ENCODE measurements around the gene KRT77.
"Not testable (repeated sequence)": the region's sequence is repeated elsewhere in the genome, so short reads cannot be mapped to it uniquely, and the experiment has no call there.

Gene KRT77

DNA sequence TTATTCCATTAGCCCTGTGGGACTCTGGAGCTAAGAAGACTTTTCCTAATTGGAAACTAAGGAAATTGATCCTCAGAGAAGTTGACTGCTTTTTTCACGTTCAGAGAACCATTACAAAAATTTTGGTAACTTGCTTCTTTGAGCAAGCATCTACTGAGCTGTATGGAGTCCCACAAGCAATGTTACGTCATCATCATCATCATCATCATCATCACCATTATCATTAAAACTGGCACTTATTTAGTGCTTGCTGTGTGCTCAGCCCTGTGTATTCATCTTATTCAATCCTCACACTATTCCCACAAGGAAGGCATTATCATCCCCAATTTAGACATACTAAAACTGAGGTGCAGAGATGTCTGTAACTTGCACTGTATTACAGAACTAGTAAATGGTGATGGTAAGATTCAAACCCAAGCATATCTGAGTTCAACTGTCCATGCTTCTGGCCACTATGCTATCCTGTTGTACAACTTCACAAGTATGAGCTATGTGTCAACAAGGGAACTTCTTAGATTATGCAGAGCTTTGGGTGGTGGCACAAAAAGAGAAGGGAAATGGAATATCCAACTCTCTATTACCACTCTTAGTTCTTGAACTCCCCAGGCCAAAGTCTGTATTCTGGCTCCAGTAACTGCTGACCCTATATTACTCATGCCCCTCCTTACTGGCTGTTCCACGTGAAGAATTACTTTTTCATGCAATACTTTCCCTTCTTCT is 29.5 kb downstream of the KRT77 start:
- no peak for DNase-seq

GRCh38 chr12:52673217-52673616 is 30.1 kb downstream of the KRT77 start:
- no peak for DNase-seq

GRCh38 chr12:52672321-52672933 is 30.9 kb downstream of the KRT77 start:
- no peak for DNase-seq

DNA sequence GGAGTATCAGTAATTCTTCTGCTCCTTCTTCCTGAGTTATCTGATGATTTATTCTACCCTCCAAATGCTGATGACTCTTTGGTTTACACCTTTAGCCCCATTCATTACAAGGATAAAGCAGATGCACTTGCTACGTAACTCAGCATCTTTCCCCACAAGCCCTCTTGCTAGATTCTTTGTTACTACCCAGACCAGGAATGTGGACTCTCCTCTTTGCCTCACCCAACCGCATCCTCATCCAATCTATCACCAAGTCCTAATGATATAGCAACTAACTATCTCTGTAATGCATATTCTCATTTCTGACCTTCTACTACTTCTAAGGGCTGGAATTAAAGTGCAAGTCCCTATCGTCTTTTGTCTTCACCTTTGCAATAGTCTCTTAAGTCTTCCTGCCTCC is 32.4 kb downstream of the KRT77 start:
- DNase-seq: no peak

GRCh38 chr12:52670506-52670905 is 32.8 kb downstream of the KRT77 start:
- DNase-seq: no peak

DNA sequence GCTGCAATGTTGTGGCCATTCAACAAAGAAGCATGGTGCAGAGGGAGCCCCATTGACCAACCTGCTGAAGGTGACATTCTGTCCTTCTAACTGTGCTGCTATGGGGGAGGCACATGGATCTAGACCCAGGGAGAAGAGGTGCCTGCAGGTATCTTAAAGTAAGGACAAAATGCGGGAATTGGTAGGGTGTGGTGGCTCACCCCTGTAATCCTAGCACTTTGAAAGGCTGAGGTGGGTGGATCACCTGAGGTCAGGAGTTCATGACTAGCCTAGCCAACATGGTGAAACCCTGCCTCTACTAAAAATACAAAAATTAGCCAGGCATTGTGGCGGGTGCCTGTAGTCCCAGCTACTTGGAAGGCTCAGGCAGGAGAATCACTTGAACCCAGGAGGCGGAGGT is 33.4 kb downstream of the KRT77 start:
- not testable (repeated sequence) for DNase-seq

DNA sequence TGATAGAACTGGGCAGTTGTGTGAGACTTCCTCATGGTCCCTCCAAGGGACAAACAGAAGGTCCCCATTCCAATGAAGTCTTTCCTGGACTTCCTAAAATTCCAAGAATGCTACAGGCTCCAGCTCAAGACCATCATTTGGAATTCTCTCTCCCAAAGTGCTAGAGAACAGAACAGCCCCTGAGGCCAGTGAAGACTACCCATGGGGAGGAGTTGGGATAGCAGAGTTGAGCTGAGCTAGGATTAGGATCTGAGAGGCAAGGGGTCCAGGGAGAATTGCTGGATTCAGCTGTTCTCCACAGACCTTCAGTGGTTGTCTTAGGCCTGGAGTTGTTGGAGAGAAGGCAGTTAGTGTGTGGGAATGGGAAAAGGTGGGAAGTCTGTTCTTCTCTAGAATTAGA is 33.9 kb downstream of the KRT77 start:
- DNase-seq: no peak

GRCh38 chr12:52667931-52668330 is 35.4 kb downstream of the KRT77 start:
- no peak for DNase-seq

- no peak for DNase-seq
Measured at GRCh38 chr12:52667509-52667908, 35.8 kb downstream of the KRT77 start.

DNA sequence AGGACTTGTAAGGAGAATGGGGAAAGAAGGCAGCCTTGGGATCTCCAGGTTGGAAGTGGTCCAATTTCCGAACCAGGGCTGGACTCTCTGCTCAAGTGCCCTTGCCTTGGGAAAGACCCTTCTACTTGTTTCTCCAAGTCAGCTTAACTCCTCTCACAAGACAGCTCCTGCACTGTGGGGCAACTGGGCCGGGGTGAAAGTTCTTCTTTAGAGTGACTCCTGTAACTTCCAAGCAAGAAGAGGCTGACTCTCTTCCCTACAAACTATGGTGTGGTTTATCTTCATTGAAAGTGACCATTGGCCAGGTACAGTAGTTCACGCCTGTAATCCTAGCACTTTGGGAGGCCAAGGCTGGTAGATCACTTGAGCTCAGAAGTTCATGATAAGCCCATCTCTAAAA is 36.9 kb downstream of the KRT77 start:
- DNase-seq: no peak

GRCh38 chr12:52663420-52663819 is 39.9 kb downstream of the KRT77 start:
- no peak for DNase-seq

DNA sequence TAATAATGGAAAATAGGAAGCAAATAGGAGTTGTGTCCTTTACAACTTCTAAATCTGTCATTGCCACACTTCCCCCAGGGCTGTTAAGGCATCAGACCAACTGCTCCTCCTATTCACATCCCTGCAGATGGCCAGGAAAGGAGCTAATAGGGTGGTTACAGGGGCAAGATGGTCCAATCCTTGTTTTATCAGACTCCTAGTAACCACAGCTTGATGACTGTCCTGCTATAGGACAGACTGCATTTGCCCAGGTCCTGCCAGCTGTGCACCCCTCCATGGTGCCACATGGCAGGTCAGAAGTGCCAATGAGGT is 40.5 kb downstream of the KRT77 start:
- no peak for DNase-seq

DNA sequence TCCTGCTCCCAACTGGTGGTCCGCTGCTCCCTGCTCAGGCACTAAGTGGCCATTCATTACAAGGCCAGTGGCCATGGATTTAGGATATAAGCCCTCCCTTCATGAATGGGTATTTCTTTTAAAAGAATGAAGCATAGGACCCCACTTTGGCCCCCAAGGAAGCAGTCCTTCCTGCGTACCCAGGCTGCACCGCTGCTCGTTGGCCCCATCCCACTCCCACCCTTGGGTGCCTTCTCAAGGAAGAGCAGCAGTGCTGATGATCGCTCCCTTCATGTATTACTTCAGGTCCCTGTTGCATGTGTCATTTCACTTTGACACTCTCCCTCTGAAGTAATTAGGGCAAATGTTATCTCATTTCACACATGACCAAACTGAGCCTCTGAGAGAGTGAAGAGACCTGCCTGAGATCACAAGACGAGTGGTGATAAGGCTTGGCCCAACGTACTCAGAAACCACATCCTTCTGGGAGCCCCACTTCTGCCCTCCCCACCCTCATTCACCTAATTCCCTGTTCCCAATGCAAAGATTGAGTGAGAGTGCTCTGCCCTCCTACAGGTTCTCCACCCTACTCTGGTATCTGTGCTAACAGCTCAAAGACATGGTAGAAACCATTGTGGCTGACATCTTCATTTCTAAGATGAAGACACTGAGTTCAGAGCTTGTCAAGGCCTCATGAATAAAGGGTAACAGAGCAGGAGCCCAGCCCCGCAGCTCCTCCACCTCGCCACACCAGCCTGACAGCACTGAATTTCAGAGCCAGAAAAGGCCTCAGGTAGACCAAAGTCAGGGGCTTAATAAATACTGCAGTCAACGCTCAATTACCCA is 41.0 kb downstream of the KRT77 start:
- no peak for DNase-seq

GRCh38 chr12:52661668-52662067 is 41.7 kb downstream of the KRT77 start:
- no peak for DNase-seq

GRCh38 chr12:52660934-52661499 is 42.3 kb downstream of the KRT77 start:
- DNase-seq: no peak

- no peak for DNase-seq
Measured at GRCh38 chr12:52659951-52660350, 43.4 kb downstream of the KRT77 start.

- DNase-seq: peak; percentile 9
Measured at GRCh38 chr12:52659395-52659794, 43.9 kb downstream of the KRT77 start.

DNA sequence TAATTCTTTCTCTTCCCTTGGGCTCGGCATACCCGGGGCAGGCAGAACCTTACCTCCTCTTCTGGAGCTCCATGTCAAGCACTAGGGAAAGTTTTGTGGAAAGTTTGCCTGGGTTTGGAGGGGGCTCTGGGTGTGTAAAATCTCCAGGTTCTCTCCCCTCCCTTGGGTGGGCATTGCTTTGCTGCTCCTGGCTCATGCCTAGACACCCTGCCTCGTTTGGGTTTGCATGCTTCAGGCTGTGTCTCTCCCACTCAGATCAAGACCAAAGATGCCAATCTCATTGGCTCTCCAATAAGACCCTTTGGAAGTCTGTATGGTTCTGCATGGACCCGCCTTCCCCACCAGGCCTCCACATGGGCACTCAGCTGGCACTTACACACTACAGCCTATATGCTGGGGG is 45.1 kb downstream of the KRT77 start:
- no peak for DNase-seq

- DNase-seq: no peak
Measured at GRCh38 chr12:52657250-52657902, 45.9 kb downstream of the KRT77 start.

DNA sequence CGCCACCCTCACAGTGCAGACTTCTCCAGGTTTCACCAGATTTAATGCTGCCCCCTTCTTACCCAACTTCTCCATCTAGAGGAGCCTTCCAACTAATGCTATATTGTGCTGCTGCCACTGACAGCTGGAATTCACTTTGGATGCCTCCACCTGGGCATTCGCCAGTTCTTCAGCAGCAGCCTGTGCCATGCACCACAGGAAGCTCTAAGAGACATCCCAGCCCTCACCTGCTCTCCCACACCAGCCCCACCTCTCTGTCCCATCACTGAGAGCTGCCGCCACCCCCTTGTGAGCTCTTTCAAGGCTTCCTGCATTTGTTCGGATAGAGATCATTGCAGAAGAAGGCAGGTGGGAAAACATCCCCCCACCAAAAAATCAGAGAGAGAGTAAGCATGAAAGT is 46.7 kb downstream of the KRT77 start:
- no peak for DNase-seq

GRCh38 chr12:52655720-52656124 is 47.6 kb downstream of the KRT77 start:
- DNase-seq: no peak

- DNase-seq: no peak
Measured at GRCh38 chr12:52655251-52655650, 48.1 kb downstream of the KRT77 start.

DNA sequence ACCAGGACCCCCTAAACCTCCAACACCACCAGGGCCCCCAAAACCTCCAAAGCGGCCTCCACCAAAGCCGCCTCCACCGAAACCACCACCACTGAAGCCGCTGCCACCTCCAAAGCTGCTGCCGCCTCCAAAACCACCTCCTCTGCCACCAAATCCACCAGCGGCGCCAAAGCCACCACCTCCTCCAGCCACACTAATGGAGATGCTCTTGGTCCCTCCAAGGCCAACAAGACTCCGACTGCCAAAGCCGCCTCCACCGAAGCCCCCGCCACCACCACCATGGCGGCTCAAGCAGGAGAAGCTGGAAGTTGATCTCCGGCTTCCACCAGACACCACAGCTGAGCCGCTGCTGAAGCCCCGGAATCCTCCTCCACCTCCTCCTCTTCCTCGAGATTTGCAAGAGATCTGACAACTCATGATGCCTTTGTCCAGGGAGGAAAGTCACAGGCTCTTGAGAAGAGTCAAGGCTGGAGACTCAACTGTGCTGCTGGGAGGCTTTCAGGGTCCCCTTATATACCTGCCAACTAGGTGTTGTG is 51.5 kb downstream of the KRT77 start, which contains the start of gene KRT2:
TSS of gene KRT2 (minus strand) at position 486 of the 536 bp plus-strand sequence. CDS start at position 417, 69 bp downstream.
- DNase-seq: no peak

All from NCI-H1436 (cell line).